ENCODE measurements around the gene ITIH5.

DNA sequence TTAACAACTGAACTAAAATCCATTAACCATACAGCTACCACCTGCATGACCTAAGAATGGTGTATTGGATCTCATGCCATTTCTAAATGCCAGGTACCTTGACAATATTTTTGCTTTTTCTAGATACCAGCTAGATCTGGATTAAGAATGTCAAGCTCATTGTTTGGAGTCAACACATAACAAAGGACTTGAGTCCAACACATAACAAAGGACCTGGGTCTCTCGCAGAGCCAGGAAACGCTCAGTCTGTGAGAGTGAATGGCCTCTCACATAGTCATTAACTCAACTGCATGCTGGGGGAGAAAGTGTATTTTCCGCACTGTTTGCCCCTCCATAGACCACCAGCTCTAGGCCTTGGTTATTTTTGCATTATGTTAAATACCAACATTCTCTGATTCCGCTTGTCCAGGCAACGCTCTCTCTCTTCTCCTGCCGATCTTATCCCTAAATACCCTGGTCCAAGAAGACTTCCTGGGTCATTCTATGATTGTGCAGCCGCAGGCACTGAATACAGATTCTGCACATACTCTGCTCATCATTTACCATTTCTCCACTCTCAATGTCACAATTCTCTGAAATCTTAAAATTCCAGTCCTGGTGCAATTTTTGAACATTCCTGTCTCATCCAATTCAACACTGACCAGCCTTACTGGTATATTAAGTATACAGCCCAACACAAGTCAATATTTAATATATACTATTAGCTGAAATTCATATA is 31.2 kb downstream of the ITIH5 start:
- TF ChIP-seq POLR2AphosphoS5 (IDR thresholded peaks at IDR 0.05; ENCODE audit: low read depth, low read length) (no peak), POLR2A (IDR thresholded peaks at IDR 0.05; ENCODE audit: low read depth, low read length) (no peak), POU2F2 (IDR thresholded peaks at IDR 0.05; ENCODE audit: low read depth, low read length) (no peak), SPI1 (IDR thresholded peaks at IDR 0.05; ENCODE audit: low read depth, low read length) (no peak)

Data from GM12891 (cell line).